Measurements from ENCODE around the gene ZHX3. TPM values are rescaled to one million over a fixed set of nuclear protein-coding genes. Genes with fewer than 3 reads are reported as not detected.

The ZHX3 gene
- total and polyA plus RNA-seq, 10 of the 15 experiments (the other 5 are each of a cell fraction or from before 2014, with no cell fraction given) = 1.3 to 14.0 (median 5.0) TPM

GRCh38 chr20:41166201-41167117 lies 151.1 kb downstream of the ZHX3 start:
- no peak overlapping the region for H3K9ac ChIP-seq (ENCODE audit: control insufficient read depth, insufficient read depth, low read length)
- TSS peak; percentile 50 for BruUV-seq (replicated peaks)
- TF ChIP-seq GABPA (IDR thresholded peaks at IDR 0.05; ENCODE audit: low read depth) (no peak), SKIL (IDR thresholded peaks at IDR 0.05; ENCODE audit: low read depth, poor library complexity, severe bottlenecking) (no peak), BHLHE40 (IDR thresholded peaks at IDR 0.05; ENCODE audit: borderline replicate concordance in 1 of 2, low read depth in 2 of 2, low read length in 1 of 2) (no peak), POU2F2 (IDR thresholded peaks at IDR 0.05; ENCODE audit: borderline replicate concordance, low read depth, low read length) (no peak), PRDM15 (CRISPR knock-in tag; IDR thresholded peaks at IDR 0.05) (no peak), ATF7 (IDR thresholded peaks at IDR 0.05; ENCODE audit: low read depth) (no peak), BRCA1 (IDR thresholded peaks at IDR 0.05; ENCODE audit: low read depth, low read length) (no peak), E2F8 (IDR thresholded peaks at IDR 0.05; ENCODE audit: low read depth, partially characterized antibody) (no peak), CHD4 (IDR thresholded peaks at IDR 0.05) (no peak), ZBED1 (IDR thresholded peaks at IDR 0.05; ENCODE audit: borderline replicate concordance) (no peak), PBX3 (IDR thresholded peaks at IDR 0.05; ENCODE audit: insufficient replicate concordance, low read depth, low read length) (no peak)

More at GRCh38 chr20:41166201-41167117, 151.1 kb downstream of the ZHX3 start:
- WGBS (ENCODE audit: insufficient coverage, insufficient replicate concordance, low lambda C conversion rate, missing lambda C conversion rate) = 97% methylated on average over 27 of the region's 27 CpGs
- FAIRE-seq (peak; percentile 27), ATAC-seq (no peak), DNase-seq (ENCODE audit: low read depth, low spot score) (no peak)
- Histone ChIP-seq H3K27me3 (replicated peaks in 1 of 2; ENCODE audit: control insufficient read depth in 2 of 2, insufficient read depth in 2 of 2, low read length in 1 of 2) (no peaks in the 10 kb centered on the region), H3K27ac (ENCODE audit: control insufficient read depth, insufficient read depth) (no peak overlapping the region), H3K9me3 (replicated peaks; ENCODE audit: control insufficient read depth, insufficient read depth, low read length) (no peaks in the 10 kb centered on the region), H3K36me3 (ENCODE audit: control insufficient read depth in 2 of 2, insufficient read depth in 2 of 2, low read length in 1 of 2) (peaks cover 40 to 70% of the 10 kb centered on the region in 2 experiments), H3K79me2 (ENCODE audit: control insufficient read depth, insufficient read depth, low read length) (no peaks in the 10 kb centered on the region), H2AFZ (ENCODE audit: control insufficient read depth, low read depth, low read length) (no peak overlapping the region), H4K20me1 (ENCODE audit: control insufficient read depth, insufficient read depth) (peaks cover 3% of the 10 kb centered on the region; the same call in 1 of the 2 replicates), H3K4me3 (no peak overlapping the region), H3K4me2 (ENCODE audit: control insufficient read depth, insufficient read depth) (no peak overlapping the region), H3K4me1 (ENCODE audit: control insufficient read depth, insufficient read depth, low read length) (peaks cover 15% of the 10 kb centered on the region)
- intact Hi-C loops (cut with micrococcal nuclease; ENCODE audit: unreplicated experiment) (no loop called here), in situ Hi-C loops (cut with MboI) (no loop called here)
- CTCF ChIA-PET = interaction anchor here (1.4 to 1.5 kb wide), 2 partner anchors 25 to 31 kb away, joined by 3 to 8 read pairs; no protein-coding TSS in a partner anchor
- SMC1A ChIA-PET (ENCODE audit: uncharacterized antibody, unreplicated experiment) = interaction anchor here (0.6 to 1.6 kb wide), 4 partner anchors 27 to 174 kb away, joined by 3 to 4 read pairs (median 3); partner anchors contain the start of gene LPIN3
- POLR2A ChIA-PET = interaction anchor here (1.1 kb wide), 1 partner anchor 66 kb away, joined by 3 read pairs; no protein-coding TSS in a partner anchor
- RAD21 ChIA-PET (ENCODE audit: unreplicated experiment) = interaction anchor here (1.0 to 2.6 kb wide), 3 partner anchors 9 to 176 kb away, joined by 3 to 6 read pairs (median 5); no protein-coding TSS in a partner anchor
